ENCODE measurements around the gene SHISA2. TPM values are rescaled to one million over a fixed set of nuclear protein-coding genes. Genes with fewer than 3 reads are reported as not detected.
"Not testable (repeated sequence)": the region's sequence is repeated elsewhere in the genome, so short reads cannot be mapped to it uniquely, and the experiment has no call there.

Gene SHISA2
- total and polyA plus RNA-seq, 12 donors = 0.06 to 0.94 (median 0.28) TPM; not detected in 1

- Histone ChIP-seq H3K9me3 (no peaks in the 10 kb centered on the region), H3K4me1 (no peaks in the 10 kb centered on the region), H3K27ac (no peak overlapping the region), H3K27me3 (peaks cover 0 to 31% (median 22%) of the 10 kb centered on the region in 7 donors), H3K4me3 (no peak overlapping the region), H3K36me3 (no peaks in the 10 kb centered on the region)
- intact Hi-C loops (cut with DNase I) = loop anchor here in 3 of 10 donors (5.0 to 10.0 kb wide), 2 partner anchors 503 to 1071 kb away; no protein-coding TSS in a partner anchor
- DNase-seq = no peak
- no peak for TF ChIP-seq CTCF (IDR thresholded peaks at IDR 0.05)
- ATAC-seq = peak in 1 of 8 donors; percentile 42
- WGBS, 2 donors = 54 to 59% methylated on average over 6 of the region's 6 CpGs
These were observed 23.7 kb upstream of the SHISA2 start for GRCh38 chr13:26075498-26075897.

- Histone ChIP-seq H3K4me3 (no peak overlapping the region), H3K36me3 (no peaks in the 10 kb centered on the region), H3K4me1 (no peaks in the 10 kb centered on the region), H3K9me3 (no peaks in the 10 kb centered on the region), H3K27me3 (peaks cover 0 to 31% (median 22%) of the 10 kb centered on the region in 7 donors), H3K27ac (no peak overlapping the region)
- 28 to 33% methylated on average over 16 of the region's 16 CpGs for WGBS, 2 donors
- no peak for ATAC-seq
- peak in 1 of 9 donors; percentile 14 for TF ChIP-seq CTCF (IDR thresholded peaks at IDR 0.05)
- DNase-seq = no peak
- intact Hi-C loops (cut with DNase I) = loop anchor here in 3 of 10 donors (5.0 to 10.0 kb wide), 2 partner anchors 502 to 1070 kb away; no protein-coding TSS in a partner anchor
These were observed 22.9 kb upstream of the SHISA2 start for GRCh38 chr13:26074706-26075105.

- not testable (repeated sequence) for H3K4me3 ChIP-seq, DNase-seq, H3K36me3 ChIP-seq, H3K9me3 ChIP-seq, H3K4me1 ChIP-seq, H3K27ac ChIP-seq
- ATAC-seq = peak in 6 of 8 donors; percentile 60 to 80 (median 72)
- 9 to 15% methylated on average over 5 of the region's 7 CpGs for WGBS, 2 donors
- intact Hi-C loops (cut with DNase I) = loop anchor here in 2 of 10 donors (10.0 kb wide), 1 partner anchor 1068 kb away; no protein-coding TSS in a partner anchor
- H3K27me3 ChIP-seq = peaks cover 0 to 34% (median 31%) of the 10 kb centered on the region in 7 donors
These were observed 20.5 kb upstream of the SHISA2 start for GRCh38 chr13:26072335-26072734.

GRCh38 chr13:26071691-26072090 is 19.9 kb upstream of the SHISA2 start:
- 79 to 88% methylated on average over 2 of the region's 2 CpGs for WGBS, 2 donors
- no peak overlapping the region for H3K4me3 ChIP-seq

GRCh38 chr13:26069642-26070041 is 17.8 kb upstream of the SHISA2 start:
- not testable (repeated sequence) for ATAC-seq, H3K4me3 ChIP-seq, H3K9me3 ChIP-seq, H3K4me1 ChIP-seq, H3K27ac ChIP-seq, H3K36me3 ChIP-seq, DNase-seq
- H3K27me3 ChIP-seq = peaks cover 0 to 27% (median 13%) of the 10 kb centered on the region in 7 donors
- WGBS, 2 donors = 63 to 67% methylated on average over 8 of the region's 8 CpGs
- intact Hi-C loops (cut with DNase I) = loop anchor here in 6 of 10 donors (5.0 to 10.0 kb wide), 6 partner anchors 85 to 1065 kb away; no protein-coding TSS in a partner anchor

More at GRCh38 chr13:26071691-26072090, 19.9 kb upstream of the SHISA2 start:
- Histone ChIP-seq H3K36me3 (no peaks in the 10 kb centered on the region), H3K27ac (no peak overlapping the region), H3K27me3 (peaks cover 0 to 31% (median 27%) of the 10 kb centered on the region in 7 donors), H3K4me1 (no peaks in the 10 kb centered on the region), H3K9me3 (no peaks in the 10 kb centered on the region)
- no peak for TF ChIP-seq CTCF (IDR thresholded peaks at IDR 0.05)
- intact Hi-C loops (cut with DNase I) = loop anchor here in 2 of 10 donors (10.0 kb wide), 1 partner anchor 1067 kb away; no protein-coding TSS in a partner anchor
- no peak for ATAC-seq
- no peak for DNase-seq

GRCh38 chr13:26068372-26068771 is 16.6 kb upstream of the SHISA2 start:
- intact Hi-C loops (cut with DNase I) = loop anchor here in 5 of 10 donors (5.0 to 10.0 kb wide), 5 partner anchors 84 to 491 kb away; no protein-coding TSS in a partner anchor
- DNase-seq, H3K4me3 ChIP-seq, ATAC-seq, H3K27ac ChIP-seq, H3K9me3 ChIP-seq, H3K4me1 ChIP-seq, H3K36me3 ChIP-seq: not testable (repeated sequence)
- H3K27me3 ChIP-seq = peaks cover 0 to 23% (median 11%) of the 10 kb centered on the region in 7 donors
- WGBS, 2 donors = 96% methylated on average over 2 of the region's 2 CpGs

Measured in heart right ventricle (tissue), 16 donors.